ENCODE results near the gene C21orf58. TPM values are rescaled to one million over a fixed set of nuclear protein-coding genes. Genes with fewer than 3 reads are reported as not detected.

Gene C21orf58
- total RNA-seq, 2 experiments from 2014 or later: 112 to 141 TPM

- 0 out of 2 replicates have a peak overlapping the region, but pooled peaks have one; percentile 20 for H3K4me2 ChIP-seq (ENCODE audit: low read length)
- no peak overlapping the region for H3K4me3 ChIP-seq (ENCODE audit: low read depth, low read length, poor library complexity, severe bottlenecking)
- H3K36me3 ChIP-seq (ENCODE audit: insufficient read depth, low read length): peaks cover 37% of the 10 kb centered on the region
- peaks cover 16% of the 10 kb centered on the region for H3K4me1 ChIP-seq (ENCODE audit: insufficient read depth, low read length, poor library complexity, severe bottlenecking)
- no peak for DNase-seq (ENCODE audit: low spot score)
- no peaks in the 10 kb centered on the region for H3K9me2 ChIP-seq (ENCODE audit: insufficient read depth, low read length)
- no peaks in the 10 kb centered on the region for H3K9me3 ChIP-seq (ENCODE audit: low read length)
- CTCF ChIA-PET (ENCODE audit: unreplicated experiment): no interaction called here
- no peak overlapping the region for H3K27ac ChIP-seq (ENCODE audit: low read depth, low read length, poor library complexity, severe bottlenecking)
- BruUV-seq (replicated peaks): no TSS peak
- H3K79me2 ChIP-seq (ENCODE audit: insufficient read depth, low read depth, low read length): no peaks in the 10 kb centered on the region
- TF ChIP-seq EZH2phosphoT487 (IDR thresholded peaks at IDR 0.05; ENCODE audit: borderline replicate concordance, low read depth, low read length) (no peak), CTCF (conservative IDR thresholded peaks at IDR 0.05; ENCODE audit: low read length) (no peak)
- no peak overlapping the region for H2AFZ ChIP-seq (ENCODE audit: low read length)
- intact Hi-C loops (cut with micrococcal nuclease; ENCODE audit: unreplicated experiment): no loop called here
- no peaks in the 10 kb centered on the region for H4K20me1 ChIP-seq (ENCODE audit: insufficient read depth, low read length)
- POLR2A ChIA-PET: no interaction called here
These were observed 26.1 kb downstream of the C21orf58 start for GRCh38 chr21:46297338-46298271.

GRCh38 chr21:46295996-46296752, 27.5 kb downstream of the C21orf58 start:
- DNase-seq (ENCODE audit: low spot score): peak; percentile 71
- TF ChIP-seq CTCF (conservative IDR thresholded peaks at IDR 0.05; ENCODE audit: low read length) (no peak), EZH2phosphoT487 (IDR thresholded peaks at IDR 0.05; ENCODE audit: borderline replicate concordance, low read depth, low read length) (no peak)
- H3K36me3 ChIP-seq (ENCODE audit: insufficient read depth, low read length): peaks cover 36% of the 10 kb centered on the region
- no peak overlapping the region for H3K27ac ChIP-seq (ENCODE audit: low read depth, low read length, poor library complexity, severe bottlenecking)
- H3K4me3 ChIP-seq (ENCODE audit: low read depth, low read length, poor library complexity, severe bottlenecking): no peak overlapping the region
- H4K20me1 ChIP-seq (ENCODE audit: insufficient read depth, low read length): no peaks in the 10 kb centered on the region
- H3K79me2 ChIP-seq (ENCODE audit: insufficient read depth, low read depth, low read length): no peaks in the 10 kb centered on the region
- POLR2A ChIA-PET: no interaction called here
- H3K9me3 ChIP-seq (ENCODE audit: low read length): no peaks in the 10 kb centered on the region
- peaks cover 19% of the 10 kb centered on the region for H3K4me1 ChIP-seq (ENCODE audit: insufficient read depth, low read length, poor library complexity, severe bottlenecking)
- intact Hi-C loops (cut with micrococcal nuclease; ENCODE audit: unreplicated experiment): no loop called here
- H3K9me2 ChIP-seq (ENCODE audit: insufficient read depth, low read length): no peaks in the 10 kb centered on the region
- peak overlapping the region; percentile 41 for H3K4me2 ChIP-seq (ENCODE audit: low read length)
- CTCF ChIA-PET (ENCODE audit: unreplicated experiment): no interaction called here
- no TSS peak for BruUV-seq (replicated peaks)
- H2AFZ ChIP-seq (ENCODE audit: low read length): no peak overlapping the region

All from OCI-LY7 (cell line).